ENCODE results near the gene TBC1D2B. TPM values are rescaled to one million over a fixed set of nuclear protein-coding genes. Genes with fewer than 3 reads are reported as not detected.
"Not testable (repeated sequence)": the region's sequence is repeated elsewhere in the genome, so short reads cannot be mapped to it uniquely, and the experiment has no call there.

Gene TBC1D2B
- total and polyA plus RNA-seq, 8 donors, result 13.4 to 35.8 (median 22.6) TPM

DNA sequence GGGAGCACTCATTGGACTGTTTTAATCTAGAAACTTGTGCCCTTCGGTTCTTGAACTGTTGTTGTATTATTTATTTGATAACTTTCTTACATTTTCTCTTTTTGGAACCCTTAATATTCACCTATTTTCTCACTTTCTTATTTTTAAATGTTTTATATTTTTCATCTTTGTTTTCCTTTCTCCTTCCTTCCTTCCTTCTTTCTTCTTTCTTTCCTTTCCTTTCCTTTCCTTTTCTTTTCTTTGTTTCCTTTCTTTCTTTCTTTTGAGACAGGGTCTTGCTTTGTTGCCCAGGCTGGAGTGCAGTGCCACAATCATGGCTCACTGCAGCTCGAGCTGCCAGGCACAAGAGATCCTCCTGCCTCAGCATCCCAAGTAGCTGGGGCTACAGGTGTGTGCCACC is 108.5 kb downstream of the TBC1D2B start:
- ATAC-seq, result no peak
- TF ChIP-seq, protein P1, sequence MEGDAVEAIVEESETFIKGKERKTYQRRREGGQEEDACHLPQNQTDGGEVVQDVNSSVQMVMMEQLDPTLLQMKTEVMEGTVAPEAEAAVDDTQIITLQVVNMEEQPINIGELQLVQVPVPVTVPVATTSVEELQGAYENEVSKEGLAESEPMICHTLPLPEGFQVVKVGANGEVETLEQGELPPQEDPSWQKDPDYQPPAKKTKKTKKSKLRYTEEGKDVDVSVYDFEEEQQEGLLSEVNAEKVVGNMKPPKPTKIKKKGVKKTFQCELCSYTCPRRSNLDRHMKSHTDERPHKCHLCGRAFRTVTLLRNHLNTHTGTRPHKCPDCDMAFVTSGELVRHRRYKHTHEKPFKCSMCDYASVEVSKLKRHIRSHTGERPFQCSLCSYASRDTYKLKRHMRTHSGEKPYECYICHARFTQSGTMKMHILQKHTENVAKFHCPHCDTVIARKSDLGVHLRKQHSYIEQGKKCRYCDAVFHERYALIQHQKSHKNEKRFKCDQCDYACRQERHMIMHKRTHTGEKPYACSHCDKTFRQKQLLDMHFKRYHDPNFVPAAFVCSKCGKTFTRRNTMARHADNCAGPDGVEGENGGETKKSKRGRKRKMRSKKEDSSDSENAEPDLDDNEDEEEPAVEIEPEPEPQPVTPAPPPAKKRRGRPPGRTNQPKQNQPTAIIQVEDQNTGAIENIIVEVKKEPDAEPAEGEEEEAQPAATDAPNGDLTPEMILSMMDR (IDR thresholded peaks at IDR 0.05), result no peak
- no peak overlapping the region for H3K4me3 ChIP-seq
- H3K9me3 ChIP-seq, result no peaks in the 10 kb centered on the region
- no peaks in the 10 kb centered on the region for H3K4me1 ChIP-seq
- WGBS, 2 donors, result 88 to 89% methylated on average over 2 of the region's 2 CpGs
- H3K27me3 ChIP-seq, result no peaks in the 10 kb centered on the region
- H3K36me3 ChIP-seq, result no peaks in the 10 kb centered on the region
- no peak for DNase-seq
- intact Hi-C loops (cut with DNase I), result loop anchor here (10.0 kb wide), 2 partner anchors 136 to 276 kb away; no protein-coding TSS in a partner anchor
- H3K27ac ChIP-seq, result no peak overlapping the region
- FAIRE-seq, result no peak

DNA sequence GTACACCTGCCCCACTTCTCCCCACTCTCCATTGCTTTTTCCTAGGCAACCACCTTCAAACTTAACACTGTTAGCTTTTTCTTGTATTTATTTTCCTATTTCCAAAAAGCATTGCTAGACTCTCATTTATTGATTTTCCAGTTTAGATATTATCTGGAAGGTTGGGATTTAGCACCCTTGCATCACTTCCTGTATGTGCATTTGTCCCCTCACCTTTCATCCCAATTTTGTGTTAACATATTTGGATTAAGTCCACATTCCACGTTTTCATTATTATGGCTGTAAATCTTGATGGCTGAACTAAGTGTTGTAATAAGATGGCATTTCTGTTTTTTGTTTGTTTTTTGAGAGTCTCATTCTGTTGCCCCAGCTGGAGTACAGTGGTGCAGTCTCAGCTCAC is 109.7 kb downstream of the TBC1D2B start:
- no peaks in the 10 kb centered on the region for H3K9me3 ChIP-seq
- TF ChIP-seq, protein P1 (IDR thresholded peaks at IDR 0.05), result no peak
- H3K4me3 ChIP-seq, result no peak overlapping the region
- H3K4me1 ChIP-seq, result no peaks in the 10 kb centered on the region
- no peak for DNase-seq
- no peaks in the 10 kb centered on the region for H3K27me3 ChIP-seq
- WGBS, 2 donors, result 18 to 32% methylated on average over 1 of the region's 1 CpG
- no peak overlapping the region for H3K27ac ChIP-seq
- no peak for FAIRE-seq
- no peaks in the 10 kb centered on the region for H3K36me3 ChIP-seq
- intact Hi-C loops (cut with DNase I), result loop anchor here (10.0 kb wide), 2 partner anchors 137 to 277 kb away; no protein-coding TSS in a partner anchor
- ATAC-seq, result peak in 1 of 4 donors; percentile 17

DNA sequence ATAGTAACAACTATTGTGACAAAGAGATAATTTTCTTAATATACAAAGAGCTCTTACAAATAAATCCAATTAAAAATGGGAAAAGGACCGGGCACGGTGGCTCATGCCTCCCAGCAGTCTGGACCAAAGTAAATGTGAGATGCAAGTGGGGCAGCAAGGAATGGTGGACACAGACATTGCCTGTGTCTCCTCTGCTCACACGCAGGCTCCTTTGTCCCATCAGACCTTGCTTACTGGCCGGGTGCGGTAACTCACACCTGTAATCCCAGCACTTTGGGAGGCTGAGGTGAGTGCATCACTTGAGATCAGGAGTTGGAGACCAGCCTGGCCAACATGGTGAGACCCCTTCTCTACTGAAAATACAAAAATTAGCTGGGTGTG is 110.3 kb downstream of the TBC1D2B start:
- FAIRE-seq, H3K9me3 ChIP-seq, H3K36me3 ChIP-seq, H3K4me1 ChIP-seq, H3K4me3 ChIP-seq, DNase-seq, H3K27me3 ChIP-seq, H3K27ac ChIP-seq, ATAC-seq: not testable (repeated sequence)
- intact Hi-C loops (cut with DNase I), result loop anchor here (10.0 kb wide), 2 partner anchors 138 to 278 kb away; no protein-coding TSS in a partner anchor
- WGBS, 2 donors, result 65 to 71% methylated on average over 5 of the region's 5 CpGs

DNA sequence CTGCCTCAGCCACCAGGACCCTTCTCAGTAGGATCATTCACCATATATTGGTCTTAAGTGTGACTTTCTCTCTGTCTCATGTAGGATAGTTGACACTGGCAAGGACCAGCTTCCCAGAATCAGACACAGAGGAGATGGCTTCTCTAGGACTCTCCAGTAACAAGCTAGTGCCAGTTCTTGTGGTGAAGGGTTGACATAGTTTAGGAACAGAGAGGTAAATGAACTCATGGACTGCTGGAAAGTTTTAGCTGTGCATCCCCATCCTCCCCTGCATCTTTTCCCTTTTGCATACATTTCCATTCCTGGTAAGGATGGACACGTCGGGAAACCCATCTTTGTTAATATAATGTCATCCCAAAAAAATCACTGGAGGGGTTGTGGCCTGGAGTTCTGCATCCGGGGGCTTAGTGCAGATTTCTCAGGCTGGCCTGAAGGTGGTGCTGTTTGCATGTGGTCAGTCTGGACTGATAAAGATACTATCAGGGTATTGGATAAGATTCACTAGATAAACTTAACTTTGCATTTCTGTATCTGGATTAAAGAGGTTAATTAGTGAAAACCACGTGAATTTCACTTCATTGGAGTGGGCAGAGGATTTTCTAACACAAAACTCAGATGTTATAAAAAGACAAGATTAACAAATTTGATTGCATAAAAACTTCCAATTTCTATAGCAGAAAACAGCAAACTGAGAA is 110.8 kb downstream of the TBC1D2B start:
- Histone ChIP-seq H3K36me3 (no peaks in the 10 kb centered on the region), H3K4me3 (no peak overlapping the region), H3K27me3 (no peaks in the 10 kb centered on the region), H3K27ac (no peak overlapping the region), H3K4me1 (no peaks in the 10 kb centered on the region), H3K9me3 (no peaks in the 10 kb centered on the region)
- FAIRE-seq (peak; percentile 43), DNase-seq (no peak), ATAC-seq (peak; percentile 72 to 93 (median 91))
- intact Hi-C loops (cut with DNase I), result loop anchor here (10.0 kb wide), 2 partner anchors 138 to 278 kb away; no protein-coding TSS in a partner anchor
- TF ChIP-seq, protein P1 (IDR thresholded peaks at IDR 0.05), result peak; percentile 25 to 66 (median 62)
- WGBS, 2 donors, result 4% methylated on average over 4 of the region's 4 CpGs

DNA sequence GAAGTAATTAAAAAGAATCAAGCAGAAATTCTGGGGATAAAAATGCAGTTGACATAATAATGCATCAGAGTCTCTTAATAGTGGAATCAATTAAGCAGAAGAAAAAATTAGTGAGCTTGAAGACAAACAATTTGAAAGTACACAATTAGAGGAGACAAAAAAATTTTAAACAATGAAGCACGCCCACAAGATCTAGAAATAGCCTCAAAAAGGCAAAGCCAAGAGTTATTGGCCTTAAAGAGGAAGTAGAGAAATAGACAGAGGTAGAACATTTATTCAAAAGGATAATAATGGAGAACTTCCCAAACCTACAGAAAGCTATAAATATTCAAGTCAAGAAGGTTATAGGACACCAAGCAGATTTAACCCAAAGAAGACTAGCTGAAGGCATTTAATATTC is 113.3 kb downstream of the TBC1D2B start:
- Histone ChIP-seq H3K9me3 (no peaks in the 10 kb centered on the region), H3K4me3 (no peak overlapping the region), H3K27ac (no peak overlapping the region), H3K36me3 (no peaks in the 10 kb centered on the region), H3K4me1 (no peaks in the 10 kb centered on the region), H3K27me3 (no peaks in the 10 kb centered on the region)
- WGBS, 2 donors, result 77 to 84% methylated on average over 1 of the region's 1 CpG
- TF ChIP-seq, protein P1 (IDR thresholded peaks at IDR 0.05), result no peak
- FAIRE-seq (no peak), ATAC-seq (no peak), DNase-seq (no peak)
- intact Hi-C loops (cut with DNase I), result loop anchor here (10.0 kb wide), 2 partner anchors 141 to 281 kb away; no protein-coding TSS in a partner anchor
